ENCODE results near the gene RNF208.

RNF208 gene

GRCh38 chr9:137250329-137251193, 28.5 kb upstream of the RNF208 start:
- Histone ChIP-seq H3K4me3 (ENCODE audit: low read depth, low read length) (no peak overlapping the region), H3K27me3 (no peaks in the 10 kb centered on the region), H3K36me3 (no peaks in the 10 kb centered on the region), H3K9me3 (no peaks in the 10 kb centered on the region), H3K4me1 (no peaks in the 10 kb centered on the region)
- TF ChIP-seq, protein P1, sequence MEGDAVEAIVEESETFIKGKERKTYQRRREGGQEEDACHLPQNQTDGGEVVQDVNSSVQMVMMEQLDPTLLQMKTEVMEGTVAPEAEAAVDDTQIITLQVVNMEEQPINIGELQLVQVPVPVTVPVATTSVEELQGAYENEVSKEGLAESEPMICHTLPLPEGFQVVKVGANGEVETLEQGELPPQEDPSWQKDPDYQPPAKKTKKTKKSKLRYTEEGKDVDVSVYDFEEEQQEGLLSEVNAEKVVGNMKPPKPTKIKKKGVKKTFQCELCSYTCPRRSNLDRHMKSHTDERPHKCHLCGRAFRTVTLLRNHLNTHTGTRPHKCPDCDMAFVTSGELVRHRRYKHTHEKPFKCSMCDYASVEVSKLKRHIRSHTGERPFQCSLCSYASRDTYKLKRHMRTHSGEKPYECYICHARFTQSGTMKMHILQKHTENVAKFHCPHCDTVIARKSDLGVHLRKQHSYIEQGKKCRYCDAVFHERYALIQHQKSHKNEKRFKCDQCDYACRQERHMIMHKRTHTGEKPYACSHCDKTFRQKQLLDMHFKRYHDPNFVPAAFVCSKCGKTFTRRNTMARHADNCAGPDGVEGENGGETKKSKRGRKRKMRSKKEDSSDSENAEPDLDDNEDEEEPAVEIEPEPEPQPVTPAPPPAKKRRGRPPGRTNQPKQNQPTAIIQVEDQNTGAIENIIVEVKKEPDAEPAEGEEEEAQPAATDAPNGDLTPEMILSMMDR (IDR thresholded peaks at IDR 0.05; ENCODE audit: low read depth, low read length): no peak
- no peak for DNase-seq

GRCh38 chr9:137247916-137248175, 25.8 kb upstream of the RNF208 start:
- Histone ChIP-seq H3K4me1 (peaks cover 12% of the 10 kb centered on the region), H3K4me3 (ENCODE audit: low read depth, low read length) (no peak overlapping the region), H3K9me3 (no peaks in the 10 kb centered on the region), H3K36me3 (peaks cover 12% of the 10 kb centered on the region), H3K27me3 (no peaks in the 10 kb centered on the region)
- no peak for DNase-seq
- TF ChIP-seq, protein P1 (IDR thresholded peaks at IDR 0.05; ENCODE audit: low read depth, low read length): no peak

GRCh38 chr9:137247135-137247915, 25.3 kb upstream of the RNF208 start:
- Histone ChIP-seq H3K9me3 (no peaks in the 10 kb centered on the region), H3K4me1 (peaks cover 15% of the 10 kb centered on the region), H3K27me3 (no peaks in the 10 kb centered on the region), H3K36me3 (peaks cover 17% of the 10 kb centered on the region), H3K4me3 (ENCODE audit: low read depth, low read length) (no peak overlapping the region)
- DNase-seq: no peak
- TF ChIP-seq, protein P1 (IDR thresholded peaks at IDR 0.05; ENCODE audit: low read depth, low read length): no peak

GRCh38 chr9:137245450-137246421, 23.7 kb upstream of the RNF208 start:
- H3K36me3 ChIP-seq: peaks cover 24% of the 10 kb centered on the region
- DNase-seq: no peak
- no peak overlapping the region for H3K4me3 ChIP-seq (ENCODE audit: low read depth, low read length)
- H3K4me1 ChIP-seq: peaks cover 16% of the 10 kb centered on the region
- no peaks in the 10 kb centered on the region for H3K9me3 ChIP-seq
- TF ChIP-seq, protein P1 (IDR thresholded peaks at IDR 0.05; ENCODE audit: low read depth, low read length): no peak
- H3K27me3 ChIP-seq: no peaks in the 10 kb centered on the region

GRCh38 chr9:137244486-137245449, 22.7 kb upstream of the RNF208 start:
- Histone ChIP-seq H3K27me3 (no peaks in the 10 kb centered on the region), H3K4me3 (ENCODE audit: low read depth, low read length) (no peak overlapping the region), H3K4me1 (peaks cover 16% of the 10 kb centered on the region), H3K36me3 (peaks cover 24% of the 10 kb centered on the region), H3K9me3 (no peaks in the 10 kb centered on the region)
- TF ChIP-seq, protein P1 (IDR thresholded peaks at IDR 0.05; ENCODE audit: low read depth, low read length): no peak
- no peak for DNase-seq

Data from BE2C (cell line).